Cardiac muscle cell (in vitro differentiated cells and primary cell): Measurements from ENCODE around the gene ALPL. TPM values are rescaled to one million over a fixed set of nuclear protein-coding genes. Genes with fewer than 3 reads are reported as not detected.
A peak's percentile ranks its signal among the peaks of the same experiment; 100 is the strongest.

Experiments
- DNase-seq, 2 donors: peaks; one replicate each; pipeline versions ENCODE4 v3.0.0 to v3.0.0-alpha.2; 2010 to 2017; ENCODE audit warnings: low read depth in 1 of 2, low spot score in 1 of 2
- H3K27ac ChIP-seq: fragments of 200-600 bp; sonication (generic); 2 replicates; pipeline ENCODE4 v1.5.1; 2016
- H3K27me3 ChIP-seq: fragments of 200-600 bp; sonication (generic); 2 replicates; pipeline ENCODE4 v1.6.0; 2016; ENCODE audit warnings: control low read depth
- H3K36me3 ChIP-seq: fragments of 200-600 bp; sonication (generic); 2 replicates; pipeline ENCODE4 v1.5.1; 2016; ENCODE audit warnings: control low read depth
- H3K4me1 ChIP-seq: fragments of 200-600 bp; sonication (generic); 2 replicates; pipeline ENCODE4 v1.8.1; 2017; ENCODE audit warnings: low read depth, mild to moderate bottlenecking, mixed run types
- H3K4me3 ChIP-seq: fragments of 200-600 bp; sonication (generic); 2 replicates; pipeline ENCODE4 v1.5.1; 2016; ENCODE audit warnings: mild to moderate bottlenecking
- H3K9me3 ChIP-seq: fragments of 200-600 bp; sonication (generic); 2 replicates; pipeline ENCODE4 v1.5.1; 2017; ENCODE audit warnings: low read depth, mild to moderate bottlenecking, control low read depth
- polyA plus RNA-seq: library from polyadenylated mRNA; unstranded; fragments of >200 nt; fragmentation: Nextera tagmentation; extraction: Ambion mirVana; gene quantifications from 2 replicates; pipeline ENCODE4 v1.2.1, GENCODE V29; 2016
- total RNA-seq: library from RNA; depleted of rRNA; stranded (reverse); fragments of >200 nt; gene quantifications from 2 replicates; pipeline ENCODE4 v1.2.3, GENCODE V29; 2016
- TF ChIP-seq, protein P1 (sequence below): IDR thresholded peaks from 2 replicates; pipeline ENCODE4 v1.5.1; 2012; ENCODE audit warnings: low read depth, mild to moderate bottlenecking, low read length

Gene ALPL
- total and polyA plus RNA-seq, 2 experiments from 2014 or later, result 0.21 to 0.27 TPM

DNA sequence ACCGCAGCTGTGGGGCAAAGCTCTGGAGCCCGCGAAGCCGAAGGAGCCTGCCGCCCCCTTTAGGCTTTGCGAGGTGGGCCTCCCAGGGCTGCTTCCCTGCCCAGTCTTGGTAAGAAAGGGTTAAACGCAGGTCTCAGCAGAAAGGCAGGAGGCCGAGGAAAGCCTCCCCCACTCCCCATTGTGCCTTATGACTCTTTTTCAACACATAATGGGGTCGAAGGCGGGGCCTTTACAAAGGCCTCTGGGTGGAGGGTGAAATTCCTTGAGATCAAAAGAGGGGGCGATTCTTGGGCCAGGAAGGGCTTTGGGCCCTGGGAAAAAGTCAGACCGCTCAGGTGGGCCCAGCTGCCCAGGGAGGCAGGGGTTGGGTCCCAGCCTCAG, 880 bp downstream of the ALPL start:
- Histone ChIP-seq H3K36me3 (no peaks in the 10 kb centered on the region), H3K27ac (no peak overlapping the region), H3K4me3 (no peak overlapping the region), H3K4me1 (no peaks in the 10 kb centered on the region), H3K27me3 (peaks cover 32% of the 10 kb centered on the region), H3K9me3 (no peaks in the 10 kb centered on the region)
- DNase-seq, result peak in 1 of 2 donors; percentile 26
- TF ChIP-seq, protein P1, sequence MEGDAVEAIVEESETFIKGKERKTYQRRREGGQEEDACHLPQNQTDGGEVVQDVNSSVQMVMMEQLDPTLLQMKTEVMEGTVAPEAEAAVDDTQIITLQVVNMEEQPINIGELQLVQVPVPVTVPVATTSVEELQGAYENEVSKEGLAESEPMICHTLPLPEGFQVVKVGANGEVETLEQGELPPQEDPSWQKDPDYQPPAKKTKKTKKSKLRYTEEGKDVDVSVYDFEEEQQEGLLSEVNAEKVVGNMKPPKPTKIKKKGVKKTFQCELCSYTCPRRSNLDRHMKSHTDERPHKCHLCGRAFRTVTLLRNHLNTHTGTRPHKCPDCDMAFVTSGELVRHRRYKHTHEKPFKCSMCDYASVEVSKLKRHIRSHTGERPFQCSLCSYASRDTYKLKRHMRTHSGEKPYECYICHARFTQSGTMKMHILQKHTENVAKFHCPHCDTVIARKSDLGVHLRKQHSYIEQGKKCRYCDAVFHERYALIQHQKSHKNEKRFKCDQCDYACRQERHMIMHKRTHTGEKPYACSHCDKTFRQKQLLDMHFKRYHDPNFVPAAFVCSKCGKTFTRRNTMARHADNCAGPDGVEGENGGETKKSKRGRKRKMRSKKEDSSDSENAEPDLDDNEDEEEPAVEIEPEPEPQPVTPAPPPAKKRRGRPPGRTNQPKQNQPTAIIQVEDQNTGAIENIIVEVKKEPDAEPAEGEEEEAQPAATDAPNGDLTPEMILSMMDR, result no peak

GRCh38 chr1:21510885-21511578, 1.8 kb downstream of the ALPL start:
- H3K4me3 ChIP-seq, result no peak overlapping the region

DNA sequence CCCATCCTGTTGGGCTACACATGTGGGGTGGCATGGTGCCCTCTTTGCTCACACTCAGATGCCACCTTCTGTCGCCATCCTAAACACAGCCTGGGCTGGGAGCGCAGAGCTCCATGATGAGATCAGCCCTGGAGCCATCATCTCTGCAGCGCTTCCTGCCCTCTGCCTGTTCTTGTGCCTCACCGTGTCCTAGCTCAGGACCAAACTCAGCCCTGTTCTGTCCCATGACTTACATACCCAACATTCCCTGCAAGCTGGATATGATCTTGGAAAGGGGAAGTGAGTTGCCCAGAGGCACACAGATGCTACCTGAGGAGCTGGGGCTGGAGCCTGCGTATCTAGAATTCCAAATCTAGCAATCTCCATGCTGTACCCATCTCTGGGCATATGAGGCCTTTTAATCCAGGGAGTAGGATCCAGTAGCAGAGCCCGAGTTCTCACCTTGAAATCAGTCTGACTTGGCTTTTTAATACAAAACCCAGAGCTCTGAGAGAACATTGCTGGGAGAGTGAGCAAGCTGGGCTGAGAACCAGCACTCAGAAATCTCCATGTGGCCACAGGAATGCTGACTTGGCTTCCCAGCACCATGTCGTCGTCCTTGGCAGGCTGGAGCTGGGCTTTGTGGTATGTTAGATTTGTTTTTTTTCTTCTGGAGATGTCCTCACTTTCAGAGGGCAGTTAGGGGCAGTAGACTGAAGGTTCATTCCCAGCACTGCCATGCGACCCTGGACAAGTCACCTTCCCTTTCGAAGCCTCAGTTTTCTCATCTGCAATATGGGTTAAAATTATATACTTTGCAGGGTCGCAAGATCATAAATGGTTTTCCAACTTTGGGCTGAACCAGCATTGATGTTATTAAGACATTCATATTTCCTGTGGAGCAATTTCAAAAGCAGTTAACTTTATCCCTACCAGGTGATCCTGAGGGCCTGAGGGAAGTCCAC, 2.6 kb downstream of the ALPL start:
- peak in 1 of 2 donors; percentile 98 for DNase-seq
- Histone ChIP-seq H3K27ac (no peak overlapping the region), H3K27me3 (peaks cover 32% of the 10 kb centered on the region), H3K9me3 (no peaks in the 10 kb centered on the region), H3K36me3 (no peaks in the 10 kb centered on the region), H3K4me3 (no peak overlapping the region), H3K4me1 (no peaks in the 10 kb centered on the region)
- TF ChIP-seq, protein P1, result no peak

More at GRCh38 chr1:21510885-21511578, 1.8 kb downstream of the ALPL start:
- no peaks in the 10 kb centered on the region for H3K36me3 ChIP-seq
- H3K4me1 ChIP-seq, result no peaks in the 10 kb centered on the region
- no peak overlapping the region for H3K27ac ChIP-seq
- H3K9me3 ChIP-seq, result no peaks in the 10 kb centered on the region
- H3K27me3 ChIP-seq, result peaks cover 32% of the 10 kb centered on the region
- TF ChIP-seq, protein P1, result peak; percentile 3
- DNase-seq, result peak in 1 of 2 donors; percentile 35

DNA sequence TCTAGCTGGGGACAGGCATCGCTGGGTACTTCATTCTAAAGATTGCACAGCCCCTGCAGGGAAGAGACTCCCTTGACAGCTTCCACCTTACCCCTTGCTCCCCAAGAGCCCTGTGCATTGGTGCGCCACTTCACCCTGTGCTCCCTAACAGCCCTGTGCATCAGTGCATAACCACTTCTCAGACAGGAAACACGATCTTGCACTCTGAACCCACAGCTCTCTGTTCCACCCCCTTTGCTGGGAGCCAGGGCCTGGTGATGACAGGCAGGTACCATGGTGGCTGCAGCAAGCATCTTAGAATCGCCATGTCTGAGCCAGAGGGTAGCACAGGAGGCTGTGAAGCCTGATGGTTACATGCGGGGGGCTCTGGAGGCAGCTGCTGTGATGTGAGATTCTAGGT, 5.0 kb downstream of the ALPL start:
- DNase-seq, result no peak
- H3K4me3 ChIP-seq, result no peak overlapping the region
- H3K4me1 ChIP-seq, result no peaks in the 10 kb centered on the region
- H3K36me3 ChIP-seq, result no peaks in the 10 kb centered on the region
- peaks cover 17% of the 10 kb centered on the region for H3K27me3 ChIP-seq
- TF ChIP-seq, protein P1, result no peak
- H3K27ac ChIP-seq, result no peak overlapping the region
- H3K9me3 ChIP-seq, result no peaks in the 10 kb centered on the region

DNA sequence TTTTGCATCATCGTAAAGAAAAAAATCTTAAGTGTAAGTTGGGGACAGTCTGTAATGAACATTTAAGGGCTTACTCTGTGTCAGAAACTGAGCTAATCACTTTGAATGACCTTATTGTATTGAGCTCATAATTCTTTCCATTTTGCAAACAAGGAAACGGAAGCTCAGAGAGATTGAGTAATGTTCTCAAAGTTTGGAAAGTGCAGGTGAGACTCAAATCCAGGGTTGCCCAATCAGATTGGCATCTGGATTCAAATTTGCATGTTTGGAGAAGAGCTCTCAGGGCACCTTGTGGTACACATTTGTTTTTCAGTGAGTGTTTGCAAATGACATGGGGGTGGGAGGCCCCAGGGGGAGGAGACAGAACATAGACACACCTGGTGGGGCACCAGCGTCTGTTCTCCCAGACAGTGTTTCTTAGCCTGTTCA, 8.0 kb downstream of the ALPL start:
- no peak for DNase-seq
- Histone ChIP-seq H3K9me3 (no peaks in the 10 kb centered on the region), H3K27ac (no peak overlapping the region), H3K36me3 (no peaks in the 10 kb centered on the region), H3K4me1 (no peaks in the 10 kb centered on the region), H3K4me3 (no peak overlapping the region), H3K27me3 (peaks cover 2% of the 10 kb centered on the region)
- TF ChIP-seq, protein P1, result no peak
